ENCODE measurements around the gene ITPR1. TPM values are rescaled to one million over a fixed set of nuclear protein-coding genes. Genes with fewer than 3 reads are reported as not detected.

Gene ITPR1
- total RNA-seq, 1 donor = 16.4 TPM

- no peak for DNase-seq (ENCODE audit: low read depth)
- TF ChIP-seq CTCF (IDR thresholded peaks at IDR 0.05; ENCODE audit: insufficient read depth, low read depth, low read length) = no peak
Measured at GRCh38 chr3:4756057-4756775, 263.1 kb downstream of the ITPR1 start.

GRCh38 chr3:4756855-4757574 lies 263.9 kb downstream of the ITPR1 start:
- H3K4me3 ChIP-seq (ENCODE audit: low read depth, low read length) = no peak overlapping the region
- no peak for TF ChIP-seq CTCF (IDR thresholded peaks at IDR 0.05; ENCODE audit: insufficient read depth, low read depth, low read length)
- DNase-seq (ENCODE audit: low read depth) = no peak

More at GRCh38 chr3:4756057-4756775, 263.1 kb downstream of the ITPR1 start:
- H3K4me3 ChIP-seq (ENCODE audit: low read depth, low read length) = no peak overlapping the region

- DNase-seq (ENCODE audit: low read depth) = no peak
- no peak overlapping the region for H3K4me3 ChIP-seq (ENCODE audit: low read depth, low read length)
- no peak for TF ChIP-seq CTCF (IDR thresholded peaks at IDR 0.05; ENCODE audit: insufficient read depth, low read depth, low read length)
Measured at GRCh38 chr3:4757575-4758248, 264.6 kb downstream of the ITPR1 start.

GRCh38 chr3:4758249-4758860 lies 265.2 kb downstream of the ITPR1 start:
- TF ChIP-seq CTCF (IDR thresholded peaks at IDR 0.05; ENCODE audit: insufficient read depth, low read depth, low read length) = no peak
- no peak overlapping the region for H3K4me3 ChIP-seq (ENCODE audit: low read depth, low read length)
- DNase-seq (ENCODE audit: low read depth) = no peak

GRCh38 chr3:4758957-4759656 lies 266.0 kb downstream of the ITPR1 start:
- TF ChIP-seq CTCF (IDR thresholded peaks at IDR 0.05; ENCODE audit: insufficient read depth, low read depth, low read length) = no peak
- no peak for DNase-seq (ENCODE audit: low read depth)
- no peak overlapping the region for H3K4me3 ChIP-seq (ENCODE audit: low read depth, low read length)

- DNase-seq (ENCODE audit: low read depth) = peak; percentile 38
- no peak overlapping the region for H3K4me3 ChIP-seq (ENCODE audit: low read depth, low read length)
- no peak for TF ChIP-seq CTCF (IDR thresholded peaks at IDR 0.05; ENCODE audit: insufficient read depth, low read depth, low read length)
Measured at GRCh38 chr3:4759689-4760312, 266.7 kb downstream of the ITPR1 start.

Data from fibroblast of villous mesenchyme (primary cell).